Measurements from ENCODE around the gene ZNF839. TPM values are rescaled to one million over a fixed set of nuclear protein-coding genes. Genes with fewer than 3 reads are reported as not detected.
"Not testable (repeated sequence)": the region's sequence is repeated elsewhere in the genome, so short reads cannot be mapped to it uniquely, and the experiment has no call there.

Gene ZNF839
- total RNA-seq, 1 donor from 2014 or later: 17.6 TPM

DNA sequence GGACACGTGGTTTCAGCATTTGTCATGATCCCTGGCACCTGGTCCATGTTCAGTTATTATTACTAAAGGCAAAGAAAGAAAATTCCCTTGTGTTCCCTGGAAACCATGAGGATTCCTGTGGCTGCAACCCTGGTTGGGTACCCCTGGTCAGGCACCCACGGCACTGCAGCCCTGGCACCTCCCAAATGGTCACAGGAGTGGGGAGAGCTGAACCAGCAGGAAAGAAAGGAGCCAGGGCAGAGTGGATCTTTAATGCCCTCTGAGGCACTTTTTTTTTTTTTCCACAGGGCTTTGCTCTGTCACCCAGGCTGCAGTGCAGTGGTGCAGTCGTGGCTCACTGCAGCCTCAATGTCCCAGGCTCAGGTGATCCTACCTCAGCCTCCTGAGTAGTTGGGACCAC, 25.7 kb downstream of the ZNF839 start:
- peaks cover 83% of the 10 kb centered on the region for H3K36me3 Mint-ChIP-seq (ENCODE audit: low read depth)
- no peak overlapping the region for H3K4me3 Mint-ChIP-seq
- no peaks in the 10 kb centered on the region for H3K9me3 Mint-ChIP-seq
- H3K27me3 Mint-ChIP-seq: no peaks in the 10 kb centered on the region
- intact Hi-C loops (cut with micrococcal nuclease): no loop called here
- ChIA-PET POLR2A (no interaction called here), CTCF (no interaction called here)
- TF ChIP-seq, protein P1, sequence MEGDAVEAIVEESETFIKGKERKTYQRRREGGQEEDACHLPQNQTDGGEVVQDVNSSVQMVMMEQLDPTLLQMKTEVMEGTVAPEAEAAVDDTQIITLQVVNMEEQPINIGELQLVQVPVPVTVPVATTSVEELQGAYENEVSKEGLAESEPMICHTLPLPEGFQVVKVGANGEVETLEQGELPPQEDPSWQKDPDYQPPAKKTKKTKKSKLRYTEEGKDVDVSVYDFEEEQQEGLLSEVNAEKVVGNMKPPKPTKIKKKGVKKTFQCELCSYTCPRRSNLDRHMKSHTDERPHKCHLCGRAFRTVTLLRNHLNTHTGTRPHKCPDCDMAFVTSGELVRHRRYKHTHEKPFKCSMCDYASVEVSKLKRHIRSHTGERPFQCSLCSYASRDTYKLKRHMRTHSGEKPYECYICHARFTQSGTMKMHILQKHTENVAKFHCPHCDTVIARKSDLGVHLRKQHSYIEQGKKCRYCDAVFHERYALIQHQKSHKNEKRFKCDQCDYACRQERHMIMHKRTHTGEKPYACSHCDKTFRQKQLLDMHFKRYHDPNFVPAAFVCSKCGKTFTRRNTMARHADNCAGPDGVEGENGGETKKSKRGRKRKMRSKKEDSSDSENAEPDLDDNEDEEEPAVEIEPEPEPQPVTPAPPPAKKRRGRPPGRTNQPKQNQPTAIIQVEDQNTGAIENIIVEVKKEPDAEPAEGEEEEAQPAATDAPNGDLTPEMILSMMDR (IDR thresholded peaks at IDR 0.05): no peak
- H3K27ac Mint-ChIP-seq: no peak overlapping the region
- no peaks in the 10 kb centered on the region for H3K4me1 Mint-ChIP-seq
- DNase-seq (no peak), ATAC-seq (ENCODE audit: low read depth) (no peak)

DNA sequence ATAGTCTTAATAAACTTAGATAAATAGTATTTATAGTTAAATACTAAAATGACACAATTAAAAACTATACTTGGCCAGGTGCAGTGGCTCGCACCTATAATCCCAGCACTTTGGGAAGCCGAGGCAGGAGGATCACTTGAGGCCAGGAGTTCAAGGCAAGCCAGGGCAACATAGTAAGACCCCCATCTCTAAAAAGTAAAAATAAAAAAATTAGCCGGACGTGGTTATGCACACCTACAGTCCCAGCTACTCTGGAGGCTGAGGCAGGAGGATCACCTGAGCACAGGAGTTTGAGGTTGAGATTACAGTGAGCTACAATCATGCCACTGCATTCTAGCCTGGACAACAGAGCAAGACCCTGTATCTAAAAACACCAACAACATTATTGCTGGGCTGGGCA, 27.1 kb downstream of the ZNF839 start:
- TF ChIP-seq, protein P1 (IDR thresholded peaks at IDR 0.05): no peak
- no peak for ATAC-seq (ENCODE audit: low read depth)
- Mint-ChIP-seq H3K27me3 (no peaks in the 10 kb centered on the region), H3K27ac (no peak overlapping the region), H3K4me3 (no peak overlapping the region), H3K4me1 (no peaks in the 10 kb centered on the region), H3K36me3 (ENCODE audit: low read depth) (peaks cover 81% of the 10 kb centered on the region), H3K9me3 (no peaks in the 10 kb centered on the region)
- CTCF ChIA-PET: interaction anchor here (1.2 kb wide), 1 partner anchor 128 kb away, joined by 3 read pairs; no protein-coding TSS in a partner anchor
- intact Hi-C loops (cut with micrococcal nuclease): no loop called here
- no peak for DNase-seq
- POLR2A ChIA-PET: no interaction called here

DNA sequence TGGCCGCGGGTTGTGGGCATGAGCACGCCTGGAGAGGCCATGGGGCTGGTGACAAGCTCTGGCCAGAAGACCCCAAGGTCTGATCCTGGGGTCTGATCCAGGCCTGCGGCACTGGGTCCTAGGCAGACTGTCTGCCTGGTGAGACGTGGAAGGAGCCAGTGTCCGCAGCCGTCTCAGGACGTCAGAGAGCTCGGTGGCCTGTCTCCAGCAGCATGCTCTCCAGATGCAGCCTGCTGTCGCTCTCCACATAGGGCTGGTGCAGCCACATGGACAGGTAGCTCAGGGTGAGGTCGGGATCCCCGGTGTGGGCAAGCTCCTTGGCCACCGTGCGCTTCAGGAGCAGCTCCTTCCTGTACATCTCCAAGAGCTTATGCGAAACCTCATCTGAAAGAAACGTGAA, 28.8 kb downstream of the ZNF839 start:
- POLR2A ChIA-PET: no interaction called here
- DNase-seq (no peak), ATAC-seq (ENCODE audit: low read depth) (no peak)
- TF ChIP-seq, protein P1 (IDR thresholded peaks at IDR 0.05): no peak
- peaks cover 79% of the 10 kb centered on the region for H3K36me3 Mint-ChIP-seq (ENCODE audit: low read depth)
- no peaks in the 10 kb centered on the region for H3K9me3 Mint-ChIP-seq
- no peak overlapping the region for H3K4me3 Mint-ChIP-seq
- H3K4me1 Mint-ChIP-seq: no peaks in the 10 kb centered on the region
- intact Hi-C loops (cut with micrococcal nuclease): no loop called here
- CTCF ChIA-PET: no interaction called here
- H3K27ac Mint-ChIP-seq: no peak overlapping the region
- H3K27me3 Mint-ChIP-seq: no peaks in the 10 kb centered on the region

DNA sequence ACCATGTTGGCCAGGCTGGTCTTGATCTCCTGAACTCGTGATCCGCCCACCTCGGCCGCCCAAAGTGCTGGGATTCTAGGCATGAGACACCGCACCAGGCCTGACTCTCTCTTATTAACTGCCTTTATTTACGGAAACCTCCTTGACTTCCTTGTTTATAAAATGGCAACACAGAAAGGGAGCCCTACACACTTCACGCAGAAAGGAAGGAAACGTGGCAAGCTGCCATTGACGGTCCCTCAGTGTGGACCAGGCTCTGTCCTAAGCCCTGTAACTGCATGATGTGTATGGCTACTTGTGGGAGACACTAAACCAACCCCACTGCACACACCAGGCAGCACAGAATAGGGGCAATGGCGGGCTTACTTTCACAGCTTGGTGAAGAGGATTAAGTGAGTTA, 31.5 kb downstream of the ZNF839 start:
- Mint-ChIP-seq H3K27ac (no peak overlapping the region), H3K27me3 (no peaks in the 10 kb centered on the region), H3K9me3 (no peaks in the 10 kb centered on the region), H3K4me3 (no peak overlapping the region), H3K36me3 (ENCODE audit: low read depth) (peaks cover 84% of the 10 kb centered on the region), H3K4me1 (no peaks in the 10 kb centered on the region)
- ATAC-seq (ENCODE audit: low read depth) (no peak), DNase-seq (no peak)
- TF ChIP-seq, protein P1 (IDR thresholded peaks at IDR 0.05): no peak
- intact Hi-C loops (cut with micrococcal nuclease): no loop called here
- POLR2A ChIA-PET: no interaction called here
- CTCF ChIA-PET: no interaction called here

DNA sequence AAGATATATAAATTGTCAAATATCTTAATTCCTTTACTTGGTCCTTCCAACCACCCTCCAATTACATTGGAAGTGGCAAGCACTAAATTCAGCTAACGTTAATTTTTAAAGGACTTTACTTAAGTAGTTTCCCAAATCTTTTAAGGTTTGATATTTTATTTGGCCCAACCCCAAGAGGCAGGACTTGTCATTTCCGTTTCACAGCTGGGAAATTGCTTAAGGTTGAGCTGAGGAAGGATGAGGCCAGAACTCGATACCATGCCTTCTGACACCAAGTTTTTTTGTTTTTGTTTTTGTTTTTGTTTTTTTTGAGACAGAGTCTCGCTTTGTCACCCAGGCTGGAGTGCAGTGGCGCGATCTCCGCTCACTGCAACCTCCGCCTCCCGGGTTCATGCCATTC, 32.0 kb downstream of the ZNF839 start:
- not testable (repeated sequence) for ATAC-seq (ENCODE audit: low read depth)

DNA sequence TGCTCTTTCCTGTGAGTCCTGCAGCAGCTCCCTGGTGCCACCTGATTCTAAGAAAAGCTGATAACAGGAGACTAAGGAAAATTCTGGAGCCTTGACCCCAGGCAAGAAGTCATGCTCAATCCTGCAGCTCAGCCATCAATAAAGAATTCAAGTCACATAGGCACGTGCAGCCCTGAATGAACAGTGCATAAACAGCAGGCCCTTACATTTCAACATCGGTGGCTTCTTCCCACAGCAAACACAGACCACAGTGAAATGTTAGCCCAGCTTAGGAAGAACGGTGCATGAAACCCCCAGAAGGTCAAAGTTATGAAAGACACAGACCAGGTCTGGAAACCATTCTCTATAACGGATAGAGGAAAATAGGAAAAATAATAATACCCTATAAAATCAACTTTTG, 32.7 kb downstream of the ZNF839 start:
- ChIA-PET CTCF (no interaction called here), POLR2A (no interaction called here)
- ATAC-seq (ENCODE audit: low read depth) (no peak), DNase-seq (no peak)
- H3K4me1 Mint-ChIP-seq: no peaks in the 10 kb centered on the region
- intact Hi-C loops (cut with micrococcal nuclease): no loop called here
- no peaks in the 10 kb centered on the region for H3K27me3 Mint-ChIP-seq
- no peak overlapping the region for H3K4me3 Mint-ChIP-seq
- no peaks in the 10 kb centered on the region for H3K9me3 Mint-ChIP-seq
- no peak overlapping the region for H3K27ac Mint-ChIP-seq
- TF ChIP-seq, protein P1 (IDR thresholded peaks at IDR 0.05): no peak
- peaks cover 84% of the 10 kb centered on the region for H3K36me3 Mint-ChIP-seq (ENCODE audit: low read depth)

More for the DNA sequence above, 32.0 kb downstream of the ZNF839 start:
- DNase-seq; H3K27ac Mint-ChIP-seq; H3K9me3 Mint-ChIP-seq; POLR2A ChIA-PET; CTCF ChIA-PET; H3K4me3 Mint-ChIP-seq; H3K27me3 Mint-ChIP-seq; H3K4me1 Mint-ChIP-seq; intact Hi-C loops (cut with micrococcal nuclease): not testable (repeated sequence)
- peaks cover 85% of the 10 kb centered on the region for H3K36me3 Mint-ChIP-seq (ENCODE audit: low read depth)
